HG02870 (cell line): ENCODE results near the gene EHD2.

ENCODE experiments used
- ATAC-seq: cut with Tn5 transposase; IDR thresholded peaks from one replicate; pipeline ENCODE4 v1.9.1; 2021; ENCODE audit warnings: mild to moderate bottlenecking, moderate library complexity; ENCODE audit not compliant: unreplicated experiment

Gene EHD2

GRCh38 chr19:47687906-47688305 lies 25.3 kb upstream of the EHD2 start:
- no peak for ATAC-seq

GRCh38 chr19:47691090-47691489 lies 22.1 kb upstream of the EHD2 start:
- no peak for ATAC-seq

- ATAC-seq: no peak
Measured at GRCh38 chr19:47691782-47692181, 21.4 kb upstream of the EHD2 start.

DNA sequence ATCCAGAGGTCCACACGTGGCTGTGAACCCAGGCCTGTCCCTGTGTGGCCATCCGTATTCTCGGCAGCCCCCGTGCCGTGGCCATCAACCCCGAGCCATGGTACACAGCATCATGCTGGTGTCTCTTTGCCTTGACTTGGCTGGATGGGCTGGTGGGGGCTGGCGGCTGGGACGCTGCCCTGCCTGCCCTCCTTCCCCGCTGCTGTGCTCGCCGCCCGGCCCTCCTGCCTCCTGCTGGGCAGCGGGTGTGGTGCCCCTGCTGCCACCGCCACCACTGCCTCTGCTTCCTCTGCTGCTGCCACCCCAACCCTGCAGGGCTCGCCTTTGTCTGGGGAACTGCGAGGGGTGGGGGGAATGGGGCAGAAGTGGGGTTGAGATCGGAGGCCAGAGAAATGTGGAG lies 19.7 kb upstream of the EHD2 start:
- ATAC-seq: no peak

DNA sequence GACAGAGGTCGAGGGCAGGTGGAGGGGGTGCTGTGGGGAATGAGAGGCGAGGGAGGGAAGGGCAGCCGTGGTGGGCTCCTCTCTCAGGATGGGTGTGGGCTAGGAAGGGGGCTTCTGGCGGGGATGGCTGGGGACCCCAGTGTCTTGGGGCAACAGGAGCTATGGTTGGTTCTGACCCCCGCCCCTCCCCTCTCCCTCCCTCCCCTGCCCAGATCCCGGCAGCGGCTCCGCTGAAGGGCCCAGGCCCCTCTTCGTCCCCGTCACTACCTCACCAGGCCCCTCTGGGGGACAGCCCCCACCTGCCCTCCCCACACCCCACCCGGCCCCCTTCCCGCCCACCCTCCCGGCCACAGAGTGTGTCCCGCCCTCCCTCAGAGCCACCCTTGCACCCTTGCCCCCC lies 19.3 kb upstream of the EHD2 start:
- ATAC-seq: no peak

DNA sequence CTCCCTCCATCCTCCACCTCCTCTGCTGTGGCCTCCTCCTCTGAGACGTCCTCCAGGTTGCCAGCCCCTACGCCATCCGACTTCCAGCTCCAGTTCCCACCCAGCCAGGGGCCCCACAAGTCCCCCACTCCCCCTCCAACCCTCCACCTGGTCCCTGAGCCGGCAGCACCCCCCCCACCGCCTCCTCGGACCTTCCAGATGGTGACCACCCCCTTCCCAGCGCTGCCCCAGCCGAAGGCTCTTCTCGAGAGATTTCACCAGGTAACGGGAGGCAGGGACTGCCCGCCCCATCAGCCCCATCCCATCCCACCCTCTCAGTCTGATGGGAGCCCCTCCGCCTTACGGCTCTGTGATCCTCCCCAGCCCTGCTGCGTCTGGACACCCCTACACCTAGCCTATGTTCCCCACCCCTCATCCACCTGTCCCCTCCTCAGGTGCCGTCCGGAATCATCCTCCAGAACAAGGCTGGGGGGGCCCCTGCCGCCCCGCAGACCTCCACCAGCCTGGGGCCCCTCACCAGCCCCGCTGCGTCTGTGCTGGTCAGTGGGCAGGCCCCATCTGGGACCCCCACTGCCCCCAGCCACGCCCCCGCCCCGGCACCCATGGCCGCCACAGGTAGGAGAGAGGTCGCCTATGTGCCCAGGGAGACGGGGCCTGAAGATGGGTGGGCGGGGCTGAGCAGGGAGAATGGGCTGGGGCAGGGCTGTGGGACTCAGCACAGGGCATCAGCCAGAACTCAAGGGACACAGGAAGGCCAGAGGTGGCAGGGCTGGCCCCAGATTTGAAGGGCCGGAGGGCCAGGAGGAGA lies 18.6 kb upstream of the EHD2 start:
- no peak for ATAC-seq

GRCh38 chr19:47695533-47696262 lies 17.5 kb upstream of the EHD2 start:
- ATAC-seq: no peak

GRCh38 chr19:47696635-47697034 lies 16.6 kb upstream of the EHD2 start:
- no peak for ATAC-seq

DNA sequence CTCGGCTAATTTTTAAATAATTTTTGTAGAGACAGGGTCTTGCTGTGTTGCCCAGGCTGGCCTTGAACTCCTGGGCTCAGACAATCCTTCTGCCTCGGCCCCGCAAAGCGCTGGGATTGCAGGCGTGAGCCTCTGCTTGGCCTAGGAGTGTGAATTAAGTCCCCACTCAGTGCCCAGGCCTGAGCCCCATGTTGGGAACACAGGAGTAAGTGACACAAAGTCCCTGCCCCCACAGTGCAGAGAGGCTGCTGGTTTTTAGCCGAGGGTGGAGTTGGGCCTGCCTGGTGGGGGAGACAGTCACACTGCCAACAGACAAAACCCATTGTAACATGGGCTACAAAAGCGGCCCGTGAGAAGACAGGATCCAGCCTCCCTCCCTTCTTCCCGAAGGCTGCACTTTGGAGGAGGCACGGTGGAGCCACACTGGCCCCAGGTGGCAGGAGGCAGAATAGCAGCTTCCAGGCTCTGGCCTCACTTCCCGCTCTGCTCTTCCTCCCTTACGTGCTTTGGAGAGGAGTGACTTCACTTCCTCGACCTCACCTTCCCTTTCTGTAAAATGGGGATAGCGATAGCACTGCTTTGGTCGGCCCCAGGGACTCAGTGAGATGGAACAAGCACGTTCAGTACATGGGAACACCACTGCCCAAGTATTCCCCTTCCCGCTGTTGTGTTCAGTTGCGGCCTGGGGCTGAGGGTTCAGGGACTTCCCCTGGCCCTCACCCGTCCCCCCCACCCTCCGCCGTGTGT lies 15.2 kb upstream of the EHD2 start:
- no peak for ATAC-seq

DNA sequence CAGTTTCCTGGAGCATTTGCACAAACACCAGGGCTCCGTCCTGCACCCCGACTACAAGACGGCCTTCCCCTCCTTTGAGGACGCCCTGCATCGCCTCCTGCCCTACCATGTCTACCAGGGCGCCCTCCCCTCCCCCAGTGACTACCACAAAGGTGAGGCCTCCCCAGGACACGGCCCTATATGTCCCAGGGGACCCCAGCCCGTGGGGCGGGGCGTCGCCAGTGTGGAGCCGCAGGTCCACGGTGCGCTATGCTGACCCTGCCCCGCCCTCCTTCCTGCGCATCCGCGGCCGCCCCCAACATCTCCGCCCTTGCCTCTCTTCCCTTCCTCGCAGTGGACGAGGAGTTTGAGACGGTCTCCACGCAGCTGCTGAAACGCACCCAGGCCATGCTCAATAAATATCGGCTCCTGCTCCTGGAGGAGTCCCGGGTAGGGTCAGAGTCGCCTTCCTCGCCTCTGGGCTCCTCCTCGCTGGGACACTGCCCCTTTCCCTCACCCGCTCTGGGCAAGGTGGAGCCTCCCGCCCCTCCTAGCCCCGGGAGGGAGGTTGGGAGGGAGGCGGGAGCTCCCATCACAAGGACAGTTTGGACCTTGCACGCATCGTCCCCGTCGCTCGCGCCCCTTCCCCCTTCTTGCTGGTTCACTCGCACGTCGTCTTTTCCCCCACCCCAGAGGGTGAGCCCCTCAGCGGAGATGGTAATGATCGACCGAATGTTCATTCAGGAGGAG lies 14.4 kb upstream of the EHD2 start:
- no peak for ATAC-seq

DNA sequence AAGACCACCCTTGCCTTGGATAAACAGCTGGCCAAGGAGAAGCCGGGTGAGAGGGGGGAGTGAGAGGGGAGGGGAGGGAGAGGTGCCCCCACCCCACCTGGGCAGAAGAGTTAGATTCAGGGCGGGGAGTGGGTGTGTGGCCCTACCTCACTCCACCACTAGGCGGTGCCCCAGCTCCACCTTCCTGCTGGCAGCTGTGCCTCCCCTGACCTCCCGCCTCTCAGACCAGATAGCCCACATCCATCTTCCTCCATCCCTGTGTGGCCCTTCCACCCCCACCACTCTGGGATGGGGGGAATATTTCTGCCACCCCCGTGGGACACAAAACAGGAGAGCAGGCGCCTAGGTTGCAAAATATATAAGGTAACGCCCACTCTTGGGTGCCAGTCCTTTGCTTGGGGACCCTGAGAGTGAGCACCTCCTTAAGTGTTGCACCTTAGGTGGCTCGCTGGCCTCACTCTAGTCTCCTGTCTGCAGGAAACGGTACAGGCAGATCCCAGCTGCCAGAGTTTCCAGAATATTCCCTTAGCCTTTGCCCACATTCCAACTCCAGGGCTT lies 13.8 kb upstream of the EHD2 start:
- no peak for ATAC-seq

DNA sequence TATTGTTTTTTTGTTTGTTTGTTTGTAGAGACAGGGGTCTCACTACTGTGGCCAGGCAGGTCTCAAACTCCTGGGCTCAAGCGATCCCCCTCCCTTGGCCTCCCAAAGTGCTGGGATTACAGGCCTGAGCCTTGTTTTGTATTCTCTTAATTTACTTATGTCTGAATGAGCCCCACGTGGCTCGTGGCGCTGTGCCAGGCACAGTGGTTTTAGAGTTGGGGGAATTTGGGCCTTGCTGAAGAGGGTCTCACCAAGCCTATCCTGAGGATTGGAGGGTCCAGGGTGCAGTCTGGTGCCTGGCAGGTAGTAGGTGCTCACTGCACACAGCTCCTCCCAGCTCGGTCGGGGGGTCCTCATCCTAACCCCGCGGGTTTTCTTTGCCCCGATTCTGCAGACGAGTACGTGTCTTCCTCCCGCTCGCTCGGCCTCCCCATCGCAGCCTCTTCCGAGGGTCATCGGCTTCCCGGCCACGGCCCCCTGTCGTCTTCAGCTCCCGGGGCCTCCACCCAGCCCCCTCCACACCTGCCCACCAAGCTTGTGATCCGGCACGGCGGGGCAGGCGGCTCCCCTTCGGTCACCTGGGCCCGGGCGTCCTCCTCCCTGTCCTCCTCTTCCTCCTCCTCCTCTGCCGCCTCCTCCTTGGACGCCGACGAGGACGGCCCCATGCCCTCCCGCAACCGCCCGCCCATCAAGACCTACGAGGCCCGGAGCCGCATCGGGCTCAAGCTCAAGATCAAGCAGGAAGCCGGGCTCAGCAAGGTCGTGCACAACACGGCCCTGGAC lies 12.1 kb upstream of the EHD2 start:
- no peak for ATAC-seq

GRCh38 chr19:47701717-47702552 lies 11.3 kb upstream of the EHD2 start:
- ATAC-seq: no peak

GRCh38 chr19:47702671-47703070 lies 10.6 kb upstream of the EHD2 start:
- ATAC-seq: no peak

- no peak for ATAC-seq
Measured at GRCh38 chr19:47703301-47703700, 9.9 kb upstream of the EHD2 start.

DNA sequence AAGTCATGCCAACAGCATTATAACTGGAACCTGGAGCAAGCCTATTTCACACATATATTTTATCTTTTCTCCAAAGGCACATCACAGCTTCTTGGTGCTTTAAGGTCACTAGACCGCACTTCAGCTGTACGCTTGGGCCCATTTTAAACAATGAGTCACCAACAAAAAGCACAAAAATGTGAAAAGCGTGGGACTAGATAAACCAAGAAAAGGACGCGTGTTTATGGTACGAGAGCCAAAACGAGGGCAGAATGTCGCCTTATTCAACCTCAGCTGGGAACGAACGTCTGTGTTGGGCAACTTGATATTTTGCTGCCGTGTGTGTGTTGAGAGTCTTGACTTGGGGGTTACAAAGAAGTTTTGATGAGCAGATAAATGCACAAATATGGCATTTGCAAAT lies 9.2 kb upstream of the EHD2 start:
- ATAC-seq: no peak

DNA sequence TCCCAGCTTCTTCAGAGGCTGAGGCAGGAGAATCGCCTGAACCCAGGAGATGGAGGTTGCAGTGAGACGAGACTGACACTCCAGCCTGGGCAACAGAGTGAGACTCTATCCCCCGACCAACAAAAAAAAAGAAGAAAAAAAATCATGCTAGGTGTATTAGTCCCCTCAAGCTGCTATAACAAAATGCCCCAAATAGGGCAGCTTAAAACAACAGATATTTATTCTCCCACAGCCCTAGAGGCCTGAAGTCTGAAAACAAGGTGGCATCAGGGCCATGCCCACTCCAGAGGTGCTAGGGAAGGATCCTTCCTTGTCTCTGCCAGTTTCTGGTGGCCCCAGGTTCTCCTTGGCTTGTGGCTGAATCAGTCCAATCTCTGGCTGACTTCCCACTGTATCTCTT lies 8.6 kb upstream of the EHD2 start:
- no peak for ATAC-seq

GRCh38 chr19:47707135-47707925 lies 5.9 kb upstream of the EHD2 start:
- ATAC-seq: no peak
